GM12891 (cell line): ENCODE measurements around the gene APH1A.
"Not testable (repeated sequence)": the region's sequence is repeated elsewhere in the genome, so short reads cannot be mapped to it uniquely, and the experiment has no call there.

ENCODE experiments used
- POLR2A ChIP-seq: IDR thresholded peaks from 2 replicates; pipeline ENCODE4 v1.6.1; 2011; ENCODE audit warnings: low read depth, low read length, control low read depth
- POLR2AphosphoS5 ChIP-seq: IDR thresholded peaks from 2 replicates; pipeline ENCODE4 v1.6.1; 2011; ENCODE audit warnings: low read depth, low read length, control low read depth
- POU2F2 ChIP-seq: IDR thresholded peaks from 2 replicates; pipeline ENCODE4 v1.6.1; 2011; ENCODE audit warnings: low read depth, mild to moderate bottlenecking, control low read depth, low read length, moderate library complexity
- TAF1 ChIP-seq: IDR thresholded peaks from 2 replicates; pipeline ENCODE4 v1.6.1; 2011; ENCODE audit warnings: low read depth, low read length, control low read depth

- TF ChIP-seq POLR2A, TAF1, POLR2AphosphoS5, POU2F2: not testable (repeated sequence)
These were observed 40.6 kb downstream of the APH1A start for GRCh38 chr1:150228246-150228645.
